GM18517 (cell line): Measurements from ENCODE around the gene WDR31.
A peak's percentile ranks its signal among the peaks of the same experiment; 100 is the strongest.
"Not testable (repeated sequence)": the region's sequence is repeated elsewhere in the genome, so short reads cannot be mapped to it uniquely, and the experiment has no call there.

ENCODE experiments used
- ATAC-seq: cut with Tn5 transposase; IDR thresholded peaks from one replicate; pipeline ENCODE4 v1.9.1; 2021; ENCODE audit warnings: mild to moderate bottlenecking, moderate library complexity; ENCODE audit not compliant: unreplicated experiment

Gene WDR31

DNA sequence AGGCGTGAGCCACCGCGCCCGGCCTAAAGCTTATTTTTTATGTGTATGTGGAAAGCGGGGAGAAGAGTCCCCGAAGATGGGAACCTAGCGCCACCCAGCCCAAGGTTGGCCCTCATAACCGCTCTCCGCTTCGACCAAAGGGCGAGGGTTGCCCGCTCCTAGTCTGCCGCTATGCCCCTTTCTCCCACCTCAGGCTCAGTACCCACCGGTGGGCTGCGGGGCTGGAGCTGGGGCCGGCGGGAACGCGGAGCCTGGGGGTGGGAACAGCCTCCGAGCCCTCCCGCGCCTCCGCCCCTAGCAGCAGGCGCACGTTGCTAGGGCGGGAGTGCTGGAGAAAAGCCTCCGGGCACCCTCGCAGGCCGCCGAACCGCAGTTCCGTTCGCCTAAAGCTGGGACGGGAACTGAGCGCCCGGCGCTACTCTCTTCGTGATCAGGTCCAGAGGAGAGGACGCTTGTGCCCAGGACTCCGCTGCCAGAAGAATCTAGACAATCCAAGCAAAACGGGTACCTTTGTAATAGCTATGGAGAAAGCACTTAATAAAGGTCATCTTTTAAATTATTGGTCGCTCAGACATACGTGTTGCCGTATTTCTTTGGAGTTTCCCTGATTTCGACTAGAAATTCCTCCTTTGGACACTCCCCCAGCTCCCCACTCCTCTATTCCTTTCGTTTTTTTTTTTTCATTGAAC lies at the start of gene WDR31:
Gene WDR31 (minus strand): TSS at position 265 of the 689 bp plus-strand sequence. CDS start 8,253 bp downstream, outside the sequence.
- ATAC-seq: peak; percentile 97

DNA sequence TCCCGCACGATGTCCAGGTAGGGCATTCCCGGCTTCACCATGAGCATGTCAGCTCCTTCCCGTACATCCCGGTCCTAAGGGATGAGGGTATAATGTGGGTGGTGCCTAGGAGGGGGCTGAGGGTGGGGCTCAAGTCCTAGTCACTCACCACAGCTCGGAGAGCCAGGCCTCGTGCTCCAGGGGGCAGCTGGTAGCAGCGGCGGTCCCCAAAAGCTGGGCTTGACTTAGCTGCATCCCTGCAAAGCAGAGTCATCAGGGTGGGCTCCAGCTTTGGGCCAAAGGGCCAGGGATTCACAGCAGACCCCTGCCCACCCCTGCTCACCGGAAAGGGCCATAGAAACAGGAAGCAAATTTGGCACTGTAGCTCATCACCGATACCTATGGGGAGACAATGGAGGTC lies 49.4 kb upstream of the WDR31 start:
- no peak for ATAC-seq

DNA sequence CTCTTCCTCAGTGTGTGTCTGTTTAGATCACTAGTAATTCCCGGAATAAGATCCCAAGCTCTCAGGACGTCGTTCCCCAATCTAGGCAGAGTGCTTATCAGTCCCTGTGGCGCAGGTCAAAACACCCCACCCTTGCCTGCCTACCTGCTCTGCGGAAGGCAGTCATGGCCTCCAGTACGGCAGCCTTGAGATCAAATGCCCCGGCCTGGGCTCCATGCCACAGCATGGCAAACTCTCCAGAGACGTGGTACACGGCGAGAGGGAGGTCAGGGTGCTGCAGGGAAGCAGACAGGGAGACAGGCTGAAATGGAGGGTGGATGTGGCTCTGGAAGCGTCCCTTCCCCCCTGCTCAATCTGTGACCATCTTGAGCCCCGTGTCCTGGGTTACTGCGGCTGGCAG lies 48.8 kb upstream of the WDR31 start:
- ATAC-seq: no peak

DNA sequence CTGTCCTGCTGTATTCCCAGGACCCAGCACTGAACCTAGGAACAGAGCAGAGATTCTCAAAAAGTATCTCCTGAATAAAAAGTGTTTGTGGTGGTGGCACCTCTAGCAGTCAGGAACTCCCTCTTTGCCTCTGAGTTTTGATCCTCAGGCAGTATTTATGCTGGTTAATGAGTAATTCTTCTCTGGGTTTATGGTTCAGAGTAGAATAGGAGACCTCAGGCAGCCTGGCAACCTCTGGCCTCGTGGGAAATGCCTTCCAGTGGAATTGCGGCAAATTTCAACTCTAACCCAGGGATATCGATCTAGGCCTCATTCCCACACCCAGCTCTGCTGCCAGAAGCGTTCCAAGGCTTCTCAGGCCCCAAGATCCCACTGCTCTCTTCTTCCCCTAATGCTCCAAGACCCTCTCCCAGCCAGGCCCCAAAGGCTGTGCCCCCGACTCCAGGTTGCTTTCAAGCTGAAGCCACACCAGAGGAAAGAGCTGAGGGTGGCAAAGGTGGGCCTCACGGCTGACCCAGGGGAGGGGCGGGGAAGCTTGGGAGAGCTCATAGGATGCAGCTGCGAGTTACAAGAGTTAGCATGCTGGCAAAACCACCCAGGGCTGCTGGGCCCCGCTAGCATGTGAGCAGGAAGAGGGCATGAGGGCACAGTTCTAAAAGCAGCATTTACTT lies 47.6 kb upstream of the WDR31 start:
- ATAC-seq: no peak

DNA sequence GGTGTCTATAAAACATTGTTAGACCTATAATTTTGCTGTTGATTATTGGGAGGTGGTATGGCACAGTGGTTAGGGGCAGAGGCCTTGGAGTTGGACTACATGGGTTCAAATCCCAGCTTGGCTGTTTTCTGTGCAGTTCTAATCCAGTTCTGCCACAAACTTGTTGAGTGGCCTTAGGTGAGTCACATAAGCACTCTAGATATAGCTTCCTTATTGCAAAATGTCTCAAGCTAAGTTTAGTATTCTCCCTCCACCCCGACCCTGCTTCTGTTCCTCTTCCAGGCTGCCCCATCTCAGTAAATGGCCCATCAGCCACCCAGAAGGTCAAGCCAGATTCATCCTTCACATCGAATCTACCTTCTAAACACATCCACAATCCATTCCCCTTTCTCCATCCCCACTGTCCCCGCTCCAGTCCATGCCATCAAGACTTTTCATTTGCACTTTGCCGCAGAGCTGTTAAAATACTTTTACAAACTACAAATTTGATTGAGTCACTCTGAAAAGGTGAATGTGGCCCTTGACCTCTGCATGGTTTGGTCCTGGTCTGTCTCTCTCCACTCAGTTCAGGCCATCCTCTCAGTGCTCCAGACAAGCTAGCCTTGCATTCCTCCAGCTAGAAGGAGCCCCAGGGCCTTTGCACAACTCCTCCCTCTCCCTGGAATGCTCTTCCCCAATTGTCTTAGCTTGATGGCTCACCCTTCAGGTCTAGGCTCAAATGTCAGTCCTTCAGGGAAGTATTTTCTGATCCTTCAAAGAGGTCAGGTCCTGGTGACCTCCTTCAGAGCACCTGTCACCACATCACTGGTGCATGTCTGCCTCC lies 46.7 kb upstream of the WDR31 start:
- no peak for ATAC-seq

DNA sequence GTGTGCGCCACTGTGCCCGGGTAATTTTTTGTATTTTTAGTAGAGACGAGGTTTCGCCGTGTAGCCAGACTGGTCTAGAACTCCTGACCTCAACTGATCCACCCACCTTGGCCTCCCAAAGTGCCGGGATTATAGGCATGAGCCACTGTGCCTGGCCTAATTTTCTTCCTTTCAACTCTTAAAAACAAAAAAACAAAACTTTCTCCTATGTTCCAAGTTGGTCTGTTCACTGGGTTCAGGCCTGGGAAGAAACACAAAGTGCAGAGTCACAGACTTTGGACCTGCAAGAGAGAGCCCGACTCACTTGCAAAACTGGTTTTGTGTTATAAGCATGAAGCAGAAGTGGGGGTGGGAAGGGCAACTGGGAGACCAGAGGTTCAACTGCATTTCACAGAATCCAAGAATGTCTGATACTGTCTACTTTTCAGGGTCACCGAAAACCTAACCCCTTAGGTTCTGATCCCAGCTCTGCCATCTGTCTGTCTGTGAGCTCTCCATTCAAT lies 41.9 kb upstream of the WDR31 start:
- no peak for ATAC-seq

DNA sequence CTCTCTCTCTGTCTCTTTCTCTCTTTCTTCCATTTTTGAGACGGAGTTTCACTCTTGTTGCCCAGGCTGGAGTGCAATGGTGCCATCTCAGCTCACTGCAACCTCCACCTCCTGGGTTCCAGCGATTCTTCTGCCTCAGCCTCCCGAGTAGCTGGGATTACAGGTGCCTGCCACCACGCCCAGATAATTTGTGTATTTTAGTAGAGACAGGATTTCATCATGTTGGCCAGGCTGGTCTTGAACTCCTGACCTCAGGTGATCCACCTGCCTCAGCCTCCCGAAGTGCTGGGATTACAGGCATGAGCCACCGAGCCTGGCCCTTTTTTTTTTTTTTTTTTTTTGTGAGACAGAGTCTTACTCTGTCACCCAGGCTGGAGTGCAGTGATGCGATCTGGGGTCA lies 41.4 kb upstream of the WDR31 start:
- not testable (repeated sequence) for ATAC-seq

DNA sequence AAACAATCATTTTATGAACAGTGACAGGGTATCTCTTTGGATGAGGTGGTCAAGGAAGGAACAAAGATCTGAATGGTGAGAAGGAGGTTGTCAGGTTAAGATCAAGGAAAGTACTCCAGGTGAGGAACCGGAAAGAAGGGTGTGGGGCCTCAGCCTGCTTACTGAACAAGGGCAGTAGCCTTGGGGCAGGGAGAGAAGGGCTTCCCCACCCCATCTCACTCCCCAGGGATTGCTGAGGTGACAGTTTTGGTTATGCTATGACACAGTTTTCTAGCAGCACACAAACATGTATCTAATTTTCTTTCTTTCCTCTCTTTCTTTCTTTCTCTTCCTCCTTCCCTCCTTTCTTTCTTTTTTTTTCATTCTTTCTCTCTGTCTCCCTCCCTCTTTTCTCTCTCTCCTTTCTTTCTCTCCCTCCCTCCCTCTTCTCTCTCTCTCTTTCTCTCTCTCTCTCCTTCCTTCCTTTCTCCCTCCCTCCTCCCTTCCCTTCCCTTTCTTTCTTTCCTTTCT lies 40.8 kb upstream of the WDR31 start:
- ATAC-seq: peak; percentile 64

DNA sequence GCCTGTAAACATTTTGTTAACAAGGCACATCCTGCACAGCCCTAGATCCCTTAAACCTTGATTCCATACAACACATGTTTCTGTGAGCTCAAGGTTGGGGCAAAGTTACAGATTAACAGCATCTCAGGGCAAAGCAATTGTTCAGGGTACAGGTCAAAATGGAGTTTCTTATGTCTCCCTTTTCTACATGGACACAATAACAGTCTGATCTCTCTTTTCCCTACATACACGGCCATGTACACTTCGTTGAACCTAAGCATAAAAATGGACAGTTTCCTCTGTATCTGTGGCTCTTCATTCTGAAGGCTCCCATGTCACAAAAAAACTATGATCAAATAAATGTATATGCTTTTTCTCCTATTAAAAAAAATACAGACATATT lies 39.7 kb upstream of the WDR31 start:
- ATAC-seq: not testable (repeated sequence)

DNA sequence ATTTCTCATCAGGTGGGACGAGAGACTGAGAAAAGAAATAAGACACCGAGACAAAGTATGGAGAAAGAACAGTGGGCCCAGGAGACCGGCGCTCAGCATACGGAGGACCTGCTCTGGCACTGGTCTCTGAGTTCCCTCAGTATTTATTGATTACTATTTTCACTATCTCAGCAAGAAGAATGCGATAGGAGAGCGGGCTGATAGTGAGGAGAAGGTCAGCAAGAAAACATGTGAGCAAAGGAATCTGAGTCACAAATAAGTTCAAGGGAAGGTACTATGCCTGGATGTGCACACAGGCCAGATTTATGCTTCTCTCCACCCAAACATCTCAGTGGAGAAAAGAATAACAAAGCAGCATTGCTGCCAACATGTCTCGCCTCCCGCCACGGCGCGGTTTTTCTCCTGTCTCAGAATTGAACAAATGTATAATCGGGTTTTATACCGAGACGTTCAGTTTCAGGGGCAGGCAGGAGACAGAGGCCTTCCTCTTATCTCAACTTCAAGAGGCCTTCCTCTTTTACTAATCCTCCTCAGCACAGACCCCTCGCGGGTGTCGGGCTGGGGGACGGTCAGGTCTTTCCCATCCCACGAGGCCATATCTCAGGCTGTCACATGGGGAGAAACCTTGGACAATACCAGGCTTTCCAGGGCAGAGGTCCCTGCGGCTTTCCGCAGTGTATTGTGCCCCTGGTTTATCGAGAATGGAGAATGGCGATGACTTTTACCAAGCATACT lies 39.2 kb upstream of the WDR31 start:
- not testable (repeated sequence) for ATAC-seq

DNA sequence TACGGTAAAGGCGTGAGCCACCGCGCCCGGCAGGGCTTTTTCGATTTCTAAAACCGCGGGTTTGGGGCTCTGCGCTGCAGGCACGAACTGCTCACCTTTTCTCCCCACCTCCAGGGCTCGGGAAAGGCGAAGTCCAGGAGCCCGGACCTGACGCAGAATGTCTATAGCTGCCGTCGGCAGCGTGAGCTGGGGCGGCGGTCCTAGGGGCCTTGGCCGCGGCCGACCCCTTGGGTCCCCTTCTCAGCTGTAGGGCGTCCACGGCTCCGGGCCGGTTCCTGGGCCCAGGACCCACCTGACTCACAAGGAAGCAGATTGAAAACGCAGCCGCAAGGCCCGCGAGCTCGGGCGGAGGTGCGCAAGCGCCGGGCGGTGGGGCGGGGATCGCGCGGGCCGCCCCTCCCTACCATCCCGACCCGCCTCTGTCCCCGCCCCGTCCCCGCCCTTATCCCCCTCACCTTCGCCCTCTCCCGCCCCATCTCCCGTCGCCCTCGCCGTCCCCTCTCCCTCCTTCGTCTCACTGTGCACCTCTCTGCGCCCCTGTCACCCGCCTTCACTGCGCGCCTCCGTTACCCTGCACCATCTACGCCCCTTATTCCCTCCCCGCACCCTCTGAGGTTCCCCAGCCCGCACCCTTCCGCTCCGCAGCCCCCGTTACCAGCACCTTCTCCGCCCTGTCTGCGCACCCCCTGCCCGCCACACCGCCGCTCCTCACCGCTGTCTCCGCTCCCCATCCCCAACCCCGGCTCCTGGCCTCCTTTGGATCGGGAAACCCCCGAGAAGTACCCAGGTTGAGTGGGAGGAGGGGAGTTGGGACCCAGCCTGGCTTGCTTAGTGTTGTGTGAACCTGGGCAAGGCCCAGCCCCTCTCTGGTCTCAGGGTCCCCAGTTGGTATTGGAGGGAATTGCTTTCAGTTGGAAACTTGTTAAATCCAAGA lies 36.8 kb upstream of the WDR31 start, which contains the start of gene HDHD3:
Gene HDHD3 (minus strand): TSS at position 353 of the 934 bp plus-strand sequence. CDS start 2,632 bp downstream, outside the sequence.
- ATAC-seq: peak; percentile 73

DNA sequence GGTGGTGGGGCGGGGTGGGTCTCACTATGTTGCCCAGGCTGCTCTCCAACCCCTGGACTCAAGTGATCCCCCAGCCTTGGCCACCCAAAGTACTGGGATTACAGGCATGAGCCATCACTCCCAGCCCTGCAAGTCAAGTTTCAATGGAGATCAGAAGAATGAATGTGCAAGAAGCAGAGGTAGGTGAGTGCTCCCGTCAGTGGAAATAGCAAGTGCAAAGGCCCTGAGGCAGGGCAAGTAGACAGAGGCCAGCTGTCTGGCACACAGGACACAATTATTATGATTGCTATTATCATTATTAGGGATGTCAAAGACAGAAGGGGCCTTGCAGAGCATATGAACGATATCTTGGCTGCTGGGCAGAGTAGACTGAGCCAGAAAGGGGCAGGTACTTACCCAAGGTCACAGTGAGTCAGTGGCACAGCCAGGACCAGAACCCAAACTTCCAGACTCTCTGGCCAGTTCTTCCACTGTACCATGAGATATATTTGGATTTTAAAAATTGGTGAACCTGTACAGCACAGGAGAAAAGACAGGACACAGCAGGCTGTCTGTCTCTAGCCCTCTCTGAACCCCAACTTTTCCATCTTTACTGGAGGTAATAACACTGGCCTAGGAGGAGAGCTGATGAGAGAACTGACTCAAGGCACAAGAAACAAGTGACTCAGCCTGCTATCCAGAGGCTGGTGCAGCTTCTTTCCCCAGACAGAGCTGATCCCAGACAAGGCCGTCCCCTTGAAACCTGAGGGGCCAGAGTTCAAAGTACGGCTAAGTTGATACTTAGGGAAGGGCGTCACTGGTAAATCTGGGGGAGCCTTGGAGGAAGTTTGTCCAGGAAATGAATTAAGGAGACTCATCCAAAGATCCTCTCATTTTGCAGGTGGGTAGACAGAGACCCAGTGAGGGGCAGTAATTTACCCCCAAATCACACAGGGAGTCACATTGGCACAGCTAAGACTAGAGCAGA lies 35.3 kb upstream of the WDR31 start:
- ATAC-seq: no peak

DNA sequence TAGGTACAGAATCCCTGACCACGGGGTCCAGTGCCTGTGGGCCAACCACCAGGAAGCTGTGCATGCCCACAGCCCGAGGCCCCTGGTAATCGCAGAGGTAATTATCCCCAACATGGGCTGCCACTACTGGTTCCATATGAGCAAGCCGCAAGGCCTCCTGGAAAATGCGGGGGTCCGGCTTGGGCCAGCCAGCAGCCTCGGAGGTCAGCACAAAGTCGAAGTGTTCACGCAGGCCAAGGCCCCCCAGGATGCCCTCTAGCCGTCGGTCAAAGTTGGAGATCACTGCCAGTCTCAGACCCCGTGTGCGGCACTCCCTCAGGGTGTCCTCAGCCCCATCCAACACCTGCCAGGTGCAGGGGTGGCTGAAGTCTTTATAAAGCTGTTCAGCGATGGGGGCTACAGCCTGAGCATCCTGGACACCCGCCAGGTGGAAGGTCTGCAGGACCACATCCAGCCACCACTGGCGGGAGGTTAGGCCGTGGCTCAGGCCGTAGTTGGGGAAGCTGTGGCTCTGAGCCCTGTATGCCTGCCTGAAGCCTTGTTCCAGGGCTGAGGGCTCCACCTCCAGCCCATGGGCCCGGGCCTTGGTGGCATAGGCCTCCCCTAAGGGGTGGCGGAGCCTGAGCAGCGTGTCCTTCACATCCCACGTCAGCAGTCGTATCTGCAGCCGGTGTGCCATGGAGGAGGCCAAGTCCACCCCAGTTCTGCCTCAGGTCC lies 33.8 kb upstream of the WDR31 start:
- ATAC-seq: no peak

DNA sequence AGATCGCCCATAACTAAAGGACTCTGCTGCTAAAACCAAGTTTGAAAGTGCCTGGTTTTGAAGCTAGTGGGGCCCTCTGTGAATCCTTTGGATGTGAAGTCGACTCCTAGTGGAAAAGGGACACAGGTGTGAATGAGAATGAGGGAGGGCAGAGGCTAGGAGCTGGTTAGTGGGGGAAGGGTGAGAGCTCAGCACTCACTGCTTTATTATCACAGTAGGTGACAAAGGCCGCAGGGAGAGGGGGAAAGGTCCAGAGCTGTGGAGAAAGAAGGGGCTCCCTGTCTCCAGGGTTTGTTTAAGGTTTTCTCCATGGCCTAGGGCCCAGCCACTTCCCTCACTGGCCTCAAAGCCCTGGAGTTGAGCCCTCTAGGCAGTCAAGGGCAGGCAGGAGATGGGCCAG lies 33.2 kb upstream of the WDR31 start:
- ATAC-seq: no peak

DNA sequence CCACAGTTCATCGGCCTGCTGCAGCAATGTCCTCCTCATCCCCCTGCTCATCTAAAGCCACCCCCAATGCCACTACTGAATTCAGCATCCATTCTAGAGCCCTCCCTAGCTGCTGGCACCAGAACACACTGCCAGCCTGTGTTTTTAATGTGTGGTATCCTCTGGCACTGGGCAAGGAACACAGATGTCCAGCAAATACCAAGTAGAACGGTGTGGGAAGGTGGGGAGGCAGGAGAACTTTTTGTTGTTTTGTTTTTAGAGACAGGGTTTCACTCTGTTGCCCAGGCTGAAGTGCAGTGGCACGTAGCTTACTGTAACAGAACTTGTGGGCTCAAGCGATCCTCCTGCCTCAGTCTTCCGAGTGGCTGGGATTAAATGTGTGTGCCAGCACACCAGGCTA lies 32.0 kb upstream of the WDR31 start:
- no peak for ATAC-seq

DNA sequence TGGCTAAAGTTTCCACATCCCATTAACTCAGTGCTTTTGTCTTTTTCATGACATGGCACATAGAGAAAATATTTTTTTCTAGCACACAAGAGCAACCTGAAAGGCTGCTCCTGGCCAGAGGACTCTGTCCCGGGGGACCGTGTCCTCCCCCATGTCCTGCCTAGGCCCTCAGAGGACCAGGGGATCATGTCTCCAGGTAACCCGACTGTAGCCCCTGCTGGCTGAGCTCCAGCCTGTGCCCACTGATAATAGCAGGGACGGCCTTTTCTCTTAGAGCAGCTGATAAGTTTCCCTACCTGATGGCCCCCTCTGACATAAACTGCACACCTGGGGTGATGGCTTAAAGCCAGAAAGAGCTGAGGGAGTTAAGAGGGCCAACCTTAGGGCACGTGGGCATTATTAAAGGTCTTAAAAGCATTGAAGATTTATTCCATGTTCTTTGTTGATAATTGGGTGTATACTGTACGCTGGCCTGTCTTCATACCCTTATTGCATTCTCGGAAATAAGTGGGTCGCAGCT lies 30.8 kb upstream of the WDR31 start:
- no peak for ATAC-seq

DNA sequence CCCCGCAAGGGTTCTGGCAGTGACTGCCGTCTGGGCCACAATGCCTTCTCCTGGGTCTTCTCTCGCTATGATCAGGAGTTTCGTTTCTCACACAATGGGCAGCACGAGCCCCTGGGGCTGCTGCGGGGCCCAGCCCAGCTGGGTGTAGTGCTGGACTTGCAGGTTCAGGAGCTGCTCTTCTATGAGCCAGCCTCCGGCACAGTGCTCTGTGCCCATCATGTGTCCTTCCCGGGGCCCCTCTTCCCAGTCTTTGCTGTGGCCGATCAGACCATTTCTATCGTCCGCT lies 29.7 kb upstream of the WDR31 start:
- no peak for ATAC-seq
